ENCODE results near the gene STAT5A. TPM values are rescaled to one million over a fixed set of nuclear protein-coding genes. Genes with fewer than 3 reads are reported as not detected.
"Not testable (repeated sequence)": the region's sequence is repeated elsewhere in the genome, so short reads cannot be mapped to it uniquely, and the experiment has no call there.

The STAT5A gene
- 1 to 10 TPM; 3.5 to 4.8 TPM for total RNA-seq
- polyA plus RNA-seq (2013, experiment 1 of 2), result 2.5 TPM
- polyA plus RNA-seq (2013, experiment 2 of 2), result 2.2 TPM
- long read RNA-seq, experiment 1, partial matches to known transcripts, result 1 of 2 reads
- long read RNA-seq, experiment 1, other reads (novel, unspliced or antisense), result 1 of 2 reads
- long read RNA-seq, experiment 2, transcript STAT5A-211 (19 exons, 3,318 nt), result major isoform, 5 of 9 reads
- long read RNA-seq, experiment 2, partial matches to known transcripts, result 0 of 9 reads
- long read RNA-seq, experiment 2, other reads (novel, unspliced or antisense), result 2 of 9 reads
- long read RNA-seq, experiment 3, transcript STAT5A-211 (19 exons, 3,318 nt), result major isoform, 5 of 13 reads
- long read RNA-seq, experiment 3, partial matches to known transcripts, result 2 of 13 reads
- long read RNA-seq, experiment 3, other reads (novel, unspliced or antisense), result 4 of 13 reads
- long read RNA-seq, experiment 4, partial matches to known transcripts, result 0 of 1 reads
- long read RNA-seq, experiment 4, other reads (novel, unspliced or antisense), result 1 of 1 reads

DNA sequence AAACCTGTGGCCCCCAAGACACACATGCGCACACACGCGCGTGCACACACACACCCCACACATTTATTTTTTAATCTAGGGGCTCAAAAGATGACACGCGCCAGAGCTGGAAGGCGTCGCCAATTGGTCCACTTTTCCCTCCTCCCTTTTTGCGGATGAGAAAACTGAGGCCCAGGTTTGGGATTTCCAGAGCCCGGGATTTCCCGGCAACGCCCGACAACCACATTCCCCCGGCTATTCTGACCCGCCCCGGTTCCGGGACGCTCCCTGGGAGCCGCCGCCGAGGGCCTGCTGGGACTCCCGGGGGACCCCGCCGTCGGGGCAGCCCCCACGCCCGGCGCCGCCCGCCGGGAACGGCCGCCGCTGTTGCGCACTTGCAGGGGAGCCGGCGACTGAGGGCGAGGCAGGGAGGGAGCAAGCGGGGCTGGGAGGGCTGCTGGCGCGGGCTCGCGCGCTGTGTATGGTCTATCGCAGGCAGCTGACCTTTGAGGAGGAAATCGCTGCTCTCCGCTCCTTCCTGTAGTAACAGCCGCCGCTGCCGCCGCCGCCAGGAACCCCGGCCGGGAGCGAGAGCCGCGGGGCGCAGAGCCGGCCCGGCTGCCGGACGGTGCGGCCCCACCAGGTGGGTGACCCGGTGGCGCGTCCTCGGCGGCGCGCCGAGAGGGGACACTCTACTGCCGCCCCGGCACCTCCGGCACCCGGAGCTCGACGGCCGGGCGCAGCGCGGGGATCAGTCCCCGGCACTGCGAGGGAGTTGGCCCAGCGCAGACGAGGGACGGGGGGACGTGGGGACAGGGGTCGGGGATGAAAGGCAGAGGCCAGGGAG, at the start of gene STAT5A:
STAT5A (plus strand) TSS at position 522 of the 826 bp plus-strand sequence. CDS start 914 bp downstream, outside the sequence.
- Mint-ChIP-seq H3K27ac (no peak within 1 kb of the TSS), H3K4me1 (peaks cover 3% of the 10 kb centered on the region), H3K27me3 (ENCODE audit: insufficient read depth) (peaks cover 37% of the 10 kb centered on the region), H3K4me3 (peak within 1 kb of the TSS; percentile 48), H3K9me3 (no peaks in the 10 kb centered on the region), H3K36me3 (ENCODE audit: low read depth) (no peaks in the 10 kb centered on the region)
- Histone ChIP-seq H3K27ac (ENCODE audit: low read depth, low read length) (no peak within 1 kb of the TSS), H3K36me3 (ENCODE audit: control insufficient read depth, insufficient read depth, low read length) (no peaks in the 10 kb centered on the region), H3K4me1 (ENCODE audit: control insufficient read depth, insufficient read depth, low read length) (no peaks in the 10 kb centered on the region), H3K9ac (ENCODE audit: extremely low read depth, low read length, poor library complexity, severe bottlenecking) (peak within 1 kb of the TSS; percentile 11), H3K27me3 (ENCODE audit: control insufficient read depth, insufficient read depth, low read length, poor library complexity, severe bottlenecking) (peaks cover 45% of the 10 kb centered on the region), H3K4me3 (ENCODE audit: low read length) (peak within 1 kb of the TSS; percentile 73), H3K9me3 (ENCODE audit: control insufficient read depth, low read length) (no peaks in the 10 kb centered on the region)
- peak; percentile 93 for DNase-seq
- no peak for TF ChIP-seq CTCF (conservative IDR thresholded peaks at IDR 0.05)
- 10 to 17% methylated on average over 52 to 88 of the region's 88 CpGs for WGBS, 2 experiments (ENCODE audit: insufficient coverage in 1 of 2, insufficient read length in 1 of 2)

DNA sequence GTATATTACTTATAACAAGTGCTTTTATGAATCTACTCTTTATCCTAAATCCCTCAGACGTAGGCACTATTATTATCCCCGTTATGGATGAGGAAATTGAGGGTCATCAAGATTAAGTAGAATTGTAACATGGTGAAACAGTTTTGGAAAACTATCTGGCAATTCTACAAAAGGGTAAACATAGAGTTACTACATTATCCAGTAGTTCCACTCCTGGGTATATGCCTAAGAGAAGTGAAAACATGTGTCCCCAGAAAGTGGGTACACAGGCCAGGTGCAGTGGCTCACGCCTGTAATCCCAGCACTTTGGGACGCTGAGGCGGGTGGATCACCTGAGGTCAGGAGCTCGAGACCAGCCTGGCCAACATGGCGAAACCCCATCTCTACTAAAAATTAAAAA, 48.7 kb upstream of the STAT5A start:
- H3K36me3 Mint-ChIP-seq (ENCODE audit: low read depth); H3K27ac Mint-ChIP-seq; H3K27ac ChIP-seq (ENCODE audit: low read depth, low read length); DNase-seq; H3K9me3 ChIP-seq (ENCODE audit: control insufficient read depth, low read length); H3K4me3 ChIP-seq (ENCODE audit: low read length); H3K9me3 Mint-ChIP-seq; H3K36me3 ChIP-seq (ENCODE audit: control insufficient read depth, insufficient read depth, low read length); H3K27me3 Mint-ChIP-seq (ENCODE audit: insufficient read depth); H3K27me3 ChIP-seq (ENCODE audit: control insufficient read depth, insufficient read depth, low read length, poor library complexity, severe bottlenecking); H3K9ac ChIP-seq (ENCODE audit: extremely low read depth, low read length, poor library complexity, severe bottlenecking); H3K4me1 ChIP-seq (ENCODE audit: control insufficient read depth, insufficient read depth, low read length); H3K4me3 Mint-ChIP-seq: not testable (repeated sequence)
- peaks cover 14% of the 10 kb centered on the region for H3K4me1 Mint-ChIP-seq
- 84 to 99% methylated on average over 3 to 6 of the region's 7 CpGs for WGBS, 2 experiments (ENCODE audit: insufficient coverage in 1 of 2, insufficient read length in 1 of 2)

DNA sequence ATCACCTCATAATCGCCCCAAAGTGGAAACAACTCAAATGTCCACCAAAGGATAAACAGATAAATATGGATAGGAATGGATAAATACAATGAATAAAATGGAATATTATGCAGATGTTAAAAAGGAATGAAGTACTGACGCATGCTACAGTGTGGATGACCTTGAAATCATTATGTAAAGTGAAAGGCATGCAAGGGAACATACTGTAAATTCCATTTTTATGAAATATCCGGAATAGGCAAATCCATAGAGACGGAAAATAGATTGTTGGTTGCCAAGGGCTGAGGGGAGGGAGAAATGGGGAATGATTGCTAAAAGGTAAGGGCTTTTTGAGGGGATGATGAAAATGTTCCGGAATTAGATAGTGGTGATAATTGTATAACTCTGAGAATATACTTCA, 48.1 kb upstream of the STAT5A start:
- H3K4me1 ChIP-seq (ENCODE audit: control insufficient read depth, insufficient read depth, low read length), result no peaks in the 10 kb centered on the region
- Mint-ChIP-seq H3K27me3 (ENCODE audit: insufficient read depth) (no peaks in the 10 kb centered on the region), H3K27ac (no peak overlapping the region), H3K36me3 (ENCODE audit: low read depth) (no peaks in the 10 kb centered on the region), H3K4me1 (peaks cover 13% of the 10 kb centered on the region), H3K4me3 (no peak overlapping the region), H3K9me3 (no peaks in the 10 kb centered on the region)
- WGBS, 2 experiments (ENCODE audit: insufficient coverage in 1 of 2, insufficient read length in 1 of 2), result 91 to 97% methylated on average over 4 to 5 of the region's 5 CpGs
- H3K4me3 ChIP-seq (ENCODE audit: low read length), result no peak overlapping the region
- H3K27ac ChIP-seq (ENCODE audit: low read depth, low read length), result no peak overlapping the region
- H3K27me3 ChIP-seq (ENCODE audit: control insufficient read depth, insufficient read depth, low read length, poor library complexity, severe bottlenecking), result no peaks in the 10 kb centered on the region
- no peak overlapping the region for H3K9ac ChIP-seq (ENCODE audit: extremely low read depth, low read length, poor library complexity, severe bottlenecking)
- peaks cover 2% of the 10 kb centered on the region for H3K36me3 ChIP-seq (ENCODE audit: control insufficient read depth, insufficient read depth, low read length)
- no peak for DNase-seq
- H3K9me3 ChIP-seq (ENCODE audit: control insufficient read depth, low read length), result no peaks in the 10 kb centered on the region
- TF ChIP-seq CTCF (conservative IDR thresholded peaks at IDR 0.05), result no peak

- not testable (repeated sequence) for H3K27me3 ChIP-seq (ENCODE audit: control insufficient read depth, insufficient read depth, low read length, poor library complexity, severe bottlenecking); H3K27ac Mint-ChIP-seq; H3K4me1 ChIP-seq (ENCODE audit: control insufficient read depth, insufficient read depth, low read length); H3K27ac ChIP-seq (ENCODE audit: low read depth, low read length); H3K36me3 Mint-ChIP-seq (ENCODE audit: low read depth); H3K9me3 Mint-ChIP-seq; H3K9me3 ChIP-seq (ENCODE audit: control insufficient read depth, low read length); H3K36me3 ChIP-seq (ENCODE audit: control insufficient read depth, insufficient read depth, low read length); H3K4me3 Mint-ChIP-seq; DNase-seq; H3K9ac ChIP-seq (ENCODE audit: extremely low read depth, low read length, poor library complexity, severe bottlenecking); H3K4me3 ChIP-seq (ENCODE audit: low read length); H3K27me3 Mint-ChIP-seq (ENCODE audit: insufficient read depth)
- WGBS, 2 experiments (ENCODE audit: insufficient coverage in 1 of 2, insufficient read length in 1 of 2), result 93% methylated on average over 3 to 4 of the region's 4 CpGs
- peaks cover 13% of the 10 kb centered on the region for H3K4me1 Mint-ChIP-seq
Measured at GRCh38 chr17:42240863-42241262, 47.4 kb upstream of the STAT5A start.

Data from endodermal cell (in vitro differentiated cells).